ENCODE measurements around the gene SPEG. TPM values are rescaled to one million over a fixed set of nuclear protein-coding genes. Genes with fewer than 3 reads are reported as not detected.

The SPEG gene
- total RNA-seq, 1 donor from 2014 or later: 0.09 TPM

DNA sequence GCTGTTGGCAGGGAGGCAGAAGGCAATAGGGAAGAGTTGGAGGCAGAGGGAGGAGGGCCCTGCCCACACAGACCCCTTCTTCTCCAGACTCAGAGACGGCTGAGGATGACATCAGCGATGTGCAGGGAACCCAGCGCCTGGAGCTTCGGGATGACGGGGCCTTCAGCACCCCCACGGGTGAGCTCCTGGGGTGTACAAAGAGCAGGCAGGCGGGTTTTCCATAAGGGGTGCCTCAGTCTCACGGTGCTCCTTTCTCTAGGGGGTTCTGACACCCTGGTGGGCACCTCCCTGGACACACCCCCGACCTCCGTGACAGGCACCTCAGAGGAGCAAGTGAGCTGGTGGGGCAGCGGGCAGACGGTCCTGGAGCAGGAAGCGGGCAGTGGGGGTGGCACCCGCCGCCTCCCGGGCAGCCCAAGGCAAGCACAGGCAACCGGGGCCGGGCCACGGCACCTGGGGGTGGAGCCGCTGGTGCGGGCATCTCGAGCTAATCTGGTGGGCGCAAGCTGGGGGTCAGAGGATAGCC is 10.0 kb downstream of the SPEG start:
- ChIA-PET POLR2A (interaction anchor here (0.6 kb wide), 1 partner anchor 1187 kb away, joined by 3 read pairs; no protein-coding TSS in a partner anchor), CTCF (no interaction called here)
- H3K27ac Mint-ChIP-seq: no peak overlapping the region
- no peak overlapping the region for H3K4me3 Mint-ChIP-seq
- DNase-seq (no peak), ATAC-seq (ENCODE audit: low read depth) (no peak)
- H3K27me3 Mint-ChIP-seq: peaks cover 57% of the 10 kb centered on the region
- H3K9me3 Mint-ChIP-seq: no peaks in the 10 kb centered on the region
- intact Hi-C loops (cut with micrococcal nuclease): no loop called here
- no peak for TF ChIP-seq CTCF (IDR thresholded peaks at IDR 0.05)
- H3K4me1 Mint-ChIP-seq: peaks cover 16% of the 10 kb centered on the region
- H3K36me3 Mint-ChIP-seq (ENCODE audit: low read depth): no peaks in the 10 kb centered on the region

- Mint-ChIP-seq H3K36me3 (ENCODE audit: low read depth) (no peaks in the 10 kb centered on the region), H3K27ac (no peak overlapping the region), H3K27me3 (peaks cover 56% of the 10 kb centered on the region), H3K4me3 (no peak overlapping the region), H3K4me1 (peaks cover 16% of the 10 kb centered on the region), H3K9me3 (no peaks in the 10 kb centered on the region)
- DNase-seq: no peak
- CTCF ChIA-PET: no interaction called here
- no peak for TF ChIP-seq CTCF (IDR thresholded peaks at IDR 0.05)
- intact Hi-C loops (cut with micrococcal nuclease): no loop called here
- no peak for ATAC-seq (ENCODE audit: low read depth)
- POLR2A ChIA-PET: interaction anchor here (0.6 kb wide), 1 partner anchor 1188 kb away, joined by 3 read pairs; no protein-coding TSS in a partner anchor
Measured at GRCh38 chr2:219445220-219445640, 10.6 kb downstream of the SPEG start.

- intact Hi-C loops (cut with micrococcal nuclease): no loop called here
- no peak for TF ChIP-seq CTCF (IDR thresholded peaks at IDR 0.05)
- Mint-ChIP-seq H3K27me3 (peaks cover 56% of the 10 kb centered on the region), H3K9me3 (no peaks in the 10 kb centered on the region), H3K4me1 (peaks cover 13% of the 10 kb centered on the region), H3K27ac (no peak overlapping the region), H3K4me3 (no peak overlapping the region), H3K36me3 (ENCODE audit: low read depth) (no peaks in the 10 kb centered on the region)
- ATAC-seq (ENCODE audit: low read depth) (no peak), DNase-seq (no peak)
- ChIA-PET CTCF (no interaction called here), POLR2A (interaction anchor here (0.5 kb wide), 1 partner anchor 330 kb away, joined by 3 read pairs; no protein-coding TSS in a partner anchor)
Measured at GRCh38 chr2:219446101-219446504, 11.5 kb downstream of the SPEG start.

DNA sequence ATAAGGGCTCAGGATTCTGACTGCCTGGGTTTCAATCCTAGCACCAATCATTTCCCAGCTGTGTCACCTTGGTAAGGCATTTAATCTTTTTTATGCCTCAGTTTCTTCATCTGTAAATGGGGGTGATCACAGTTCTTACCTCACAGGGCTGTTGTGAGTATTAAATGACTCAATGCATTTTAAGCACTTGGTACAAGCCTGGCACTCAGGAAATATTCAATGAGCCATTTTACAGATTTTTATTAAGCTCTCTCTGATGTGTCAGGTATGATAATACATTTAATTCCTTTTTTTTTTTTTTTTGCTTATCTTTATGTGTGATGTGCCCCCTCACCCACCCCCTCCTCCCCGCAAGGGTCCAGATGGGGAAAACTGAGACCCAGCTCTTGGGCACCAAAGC is 12.0 kb downstream of the SPEG start:
- intact Hi-C loops (cut with micrococcal nuclease): no loop called here
- peaks cover 8% of the 10 kb centered on the region for H3K4me1 Mint-ChIP-seq
- no peaks in the 10 kb centered on the region for H3K9me3 Mint-ChIP-seq
- H3K27me3 Mint-ChIP-seq: peaks cover 51% of the 10 kb centered on the region
- no peak for TF ChIP-seq CTCF (IDR thresholded peaks at IDR 0.05)
- H3K36me3 Mint-ChIP-seq (ENCODE audit: low read depth): no peaks in the 10 kb centered on the region
- no peak overlapping the region for H3K4me3 Mint-ChIP-seq
- ChIA-PET CTCF (interaction anchor here (0.8 kb wide), 1 partner anchor 113 kb away, joined by 3 read pairs; no protein-coding TSS in a partner anchor), POLR2A (interaction anchor here (0.5 kb wide), 1 partner anchor 330 kb away, joined by 3 read pairs; no protein-coding TSS in a partner anchor)
- H3K27ac Mint-ChIP-seq: no peak overlapping the region
- no peak for DNase-seq
- no peak for ATAC-seq (ENCODE audit: low read depth)

DNA sequence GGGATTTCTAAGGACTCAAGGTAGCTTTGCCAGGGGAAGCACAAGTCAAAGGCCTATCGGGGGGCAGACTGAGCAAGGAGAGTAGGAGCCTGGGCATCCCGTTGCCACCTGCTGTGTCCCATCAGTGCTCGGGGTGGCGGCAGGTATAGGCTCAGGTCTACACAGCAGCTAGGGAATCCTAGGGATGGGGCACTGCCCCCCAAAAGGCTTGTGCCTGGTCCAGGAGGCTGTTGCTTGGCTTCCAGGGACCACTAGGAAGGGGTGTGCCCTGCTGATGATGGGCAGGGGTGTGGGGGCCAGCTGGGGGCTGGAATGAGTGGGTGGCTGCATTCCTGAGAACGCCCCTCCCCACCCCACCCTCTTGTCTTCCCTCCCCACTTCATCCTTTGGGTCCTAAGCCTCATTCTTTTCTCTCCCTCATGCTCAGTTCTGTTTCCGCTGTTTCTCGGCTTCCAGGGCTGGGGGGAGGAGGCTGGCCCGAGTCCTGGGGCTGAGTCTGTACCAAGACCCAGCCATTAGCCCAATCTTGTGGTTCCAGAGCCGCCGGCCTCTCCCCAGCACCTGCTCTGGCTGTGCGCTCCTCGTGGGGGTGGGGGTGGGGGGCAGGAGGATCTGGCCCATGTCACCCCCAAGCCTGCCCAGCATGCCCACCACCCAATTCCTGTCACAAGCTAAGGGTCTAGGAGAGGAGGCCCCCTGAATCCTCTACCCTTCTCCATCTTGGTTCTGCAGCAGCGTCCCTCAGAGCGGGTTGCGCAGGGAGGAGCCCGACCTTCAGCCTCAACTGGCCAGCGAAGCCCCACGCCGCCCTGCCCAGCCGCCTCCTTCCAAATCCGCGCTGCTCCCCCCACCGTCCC is 12.8 kb downstream of the SPEG start:
- no peaks in the 10 kb centered on the region for H3K36me3 Mint-ChIP-seq (ENCODE audit: low read depth)
- CTCF ChIA-PET: interaction anchor here (0.8 kb wide), 1 partner anchor 112 kb away, joined by 3 read pairs; no protein-coding TSS in a partner anchor
- peaks cover 51% of the 10 kb centered on the region for H3K27me3 Mint-ChIP-seq
- POLR2A ChIA-PET: no interaction called here
- H3K4me3 Mint-ChIP-seq: no peak overlapping the region
- H3K4me1 Mint-ChIP-seq: peaks cover 6% of the 10 kb centered on the region
- no peak for ATAC-seq (ENCODE audit: low read depth)
- DNase-seq: no peak
- intact Hi-C loops (cut with micrococcal nuclease): no loop called here
- no peak overlapping the region for H3K27ac Mint-ChIP-seq
- TF ChIP-seq CTCF (IDR thresholded peaks at IDR 0.05): no peak
- H3K9me3 Mint-ChIP-seq: no peaks in the 10 kb centered on the region
